Thoracic aorta (tissue), 2 donors: ENCODE data around the gene RFX1. TPM values are rescaled to one million over a fixed set of nuclear protein-coding genes. Genes with fewer than 3 reads are reported as not detected.

Source experiments
- ATAC-seq: fragments of 150-250 bp; one replicate; pipeline ENCODE4 v1.8.0; 2017; ENCODE audit warnings: low read depth; ENCODE audit not compliant: insufficient number of reproducible peaks, low FRiP score
- DNase-seq: peaks from one replicate; pipeline ENCODE4 v3.0.0-alpha.2; 2020; ENCODE audit warnings: low spot score
- H3K27ac ChIP-seq, 2 donors: fragments of 200-600 bp; sonication (generic); 1 replicate in 1 of 2; 2 replicates in 1 of 2; pipeline ENCODE4 v1.5.1; 2016; ENCODE audit warnings: mild to moderate bottlenecking in 2 of 2, moderate library complexity in 2 of 2
- H3K27me3 ChIP-seq: fragments of 200-600 bp; sonication (generic); replicated peaks from 2 replicates; pipeline ENCODE4 v1.6.0; 2016; ENCODE audit warnings: mild to moderate bottlenecking; ENCODE audit not compliant: insufficient read depth
- H3K36me3 ChIP-seq: fragments of 200-600 bp; sonication (generic); one replicate; pipeline ENCODE4 v1.5.1; 2016
- H3K4me1 ChIP-seq, 2 donors: fragments of 200-600 bp; sonication (generic); 1 replicate in 1 of 2; 2 replicates in 1 of 2; pipeline versions ENCODE4 v1.5.1 to v1.6.0; 2016; ENCODE audit warnings: low read depth in 2 of 2, mild to moderate bottlenecking in 1 of 2; ENCODE audit not compliant: control insufficient read depth in 1 of 2
- H3K4me3 ChIP-seq: fragments of 200-600 bp; sonication (generic); 2 replicates; pipeline ENCODE4 v1.5.1; 2016; ENCODE audit warnings: mild to moderate bottlenecking
- H3K9me3 ChIP-seq: fragments of 200-600 bp; sonication (generic); 2 replicates; pipeline ENCODE4 v1.5.1; 2016
- CTCF ChIP-seq: fragments of 200-600 bp; sonication (generic); IDR thresholded peaks from one replicate; pipeline ENCODE4 v1.5.1; 2019; ENCODE audit warnings: antibody characterized with exemption
- total RNA-seq, 2 donors: library from RNA; depleted of rRNA; stranded (reverse); fragments of >200 nt; gene quantifications; one replicate each; pipeline versions ENCODE4 v1.1.0 to v1.2.3, GENCODE V29; 2016

Gene RFX1
- total RNA-seq, 2 donors from 2014 or later, result 3.0 to 5.7 TPM

GRCh38 chr19:13999085-13999484 lies 7.0 kb downstream of the RFX1 start:
- Histone ChIP-seq H3K4me3 (no peak overlapping the region), H3K4me1 (peaks cover 15 to 27% of the 10 kb centered on the region in 2 donors), H3K36me3 (no peaks in the 10 kb centered on the region), H3K27me3 (no peaks in the 10 kb centered on the region), H3K9me3 (no peaks in the 10 kb centered on the region), H3K27ac (no peak overlapping the region)
- ATAC-seq, result no peak
- no peak for TF ChIP-seq CTCF
- DNase-seq, result no peak

GRCh38 chr19:13998426-13998825 lies 7.7 kb downstream of the RFX1 start:
- TF ChIP-seq CTCF, result no peak
- H3K4me1 ChIP-seq, result peaks cover 11 to 20% of the 10 kb centered on the region in 2 donors
- H3K4me3 ChIP-seq, result no peak overlapping the region
- H3K27me3 ChIP-seq, result no peaks in the 10 kb centered on the region
- no peaks in the 10 kb centered on the region for H3K36me3 ChIP-seq
- DNase-seq (no peak), ATAC-seq (no peak)
- H3K9me3 ChIP-seq, result no peaks in the 10 kb centered on the region
- no peak overlapping the region for H3K27ac ChIP-seq

- Histone ChIP-seq H3K9me3 (no peaks in the 10 kb centered on the region), H3K4me3 (no peak overlapping the region), H3K27ac (no peak overlapping the region), H3K4me1 (peaks cover 3 to 12% of the 10 kb centered on the region in 2 donors), H3K27me3 (no peaks in the 10 kb centered on the region), H3K36me3 (peaks cover 3% of the 10 kb centered on the region)
- TF ChIP-seq CTCF, result no peak
- no peak for ATAC-seq
- no peak for DNase-seq
These were observed 8.5 kb downstream of the RFX1 start for GRCh38 chr19:13997631-13997962.

- no peak for DNase-seq
These were observed 9.0 kb downstream of the RFX1 start for GRCh38 chr19:13996928-13997630.

More at GRCh38 chr19:13996928-13997630, 9.0 kb downstream of the RFX1 start:
- TF ChIP-seq CTCF, result no peak
- no peak for ATAC-seq
- Histone ChIP-seq H3K4me3 (no peak overlapping the region), H3K36me3 (peaks cover 8% of the 10 kb centered on the region), H3K4me1 (peaks cover 0 to 7% of the 10 kb centered on the region in 2 donors), H3K9me3 (no peaks in the 10 kb centered on the region), H3K27me3 (no peaks in the 10 kb centered on the region), H3K27ac (no peak overlapping the region)
